A549 (cell line): ENCODE measurements around the gene FMNL2. TPM values are rescaled to one million over a fixed set of nuclear protein-coding genes. Genes with fewer than 3 reads are reported as not detected.
A peak's percentile ranks its signal among the peaks of the same experiment; 100 is the strongest.

Experiments used
- ATAC-seq, 2 experiments: fragments of 200-7000 bp in 1 of 2; fragments of >200 bp in 1 of 2; cut with Nextera tagmentation in 1 of 2; cut with Tn5 transposase in 1 of 2; 3 replicates each; pipeline versions ENCODE4 v1.8.0 to v1.9.1; 2018 to 2020; ENCODE audit warnings: mild to moderate bottlenecking in 1 of 2, moderate library complexity in 1 of 2
- CTCF ChIA-PET: fragments of 300-600 bp; sonication (Branson Sonifier 250); formaldehyde crosslinking; extraction: SDS; loops from one replicate; lab custom pipeline; 2021; ENCODE audit warnings: antibody characterized with exemption, inconsistent platforms; lab: Yijun Ruan, JAX
- POLR2A ChIA-PET: fragments of 350-600 bp; formaldehyde crosslinking; extraction: SDS; loops from one replicate; lab custom pipeline; 2021; ENCODE audit warnings: antibody characterized with exemption, inconsistent platforms; lab: Yijun Ruan, JAX
- DNase-seq, 2 experiments: peaks; one replicate each; pipeline versions ENCODE4 v3.0.0 to v3.0.0-alpha.2; 2011 to 2016; ENCODE audit warnings: low read depth in 1 of 2, low spot score in 1 of 2
- FAIRE-seq: peaks from 2 replicates; lab custom pipeline; 2011; peaks lifted over from hg19 to GRCh38; lab: Jason Lieb, UNC
- H3K27ac ChIP-seq, 2 experiments: fragments of >200 bp; sonication (Bioruptor Twin); formaldehyde crosslinking; 3 replicates each; pipeline ENCODE4 v1.5.1; 2016 to 2017
- H3K4me1 ChIP-seq: fragments of >200 bp; sonication (Bioruptor Twin); formaldehyde crosslinking; 3 replicates; pipeline ENCODE4 v1.6.1; 2016
- H3K4me2 ChIP-seq: fragments of >200 bp; sonication (Bioruptor Twin); formaldehyde crosslinking; 3 replicates; pipeline ENCODE4 v1.6.1; 2016
- H3K4me3 ChIP-seq: fragments of >200 bp; sonication (Bioruptor Twin); formaldehyde crosslinking; 3 replicates; pipeline ENCODE4 v1.5.1; 2016
- H3K9me3 ChIP-seq: fragments of >200 bp; sonication (Bioruptor Twin); formaldehyde crosslinking; 3 replicates; pipeline ENCODE4 v1.6.1; 2016
- BHLHE40 ChIP-seq: IDR thresholded peaks from 2 replicates; pipeline ENCODE4 v1.6.1; 2012; ENCODE audit warnings: low read depth, low read length, inconsistent platforms
- CBX2 ChIP-seq: fragments of 200-600 bp; sonication (generic); IDR thresholded peaks from 2 replicates; pipeline ENCODE4 v1.6.1; 2016; ENCODE audit warnings: low read depth, mild to moderate bottlenecking, borderline replicate concordance
- CHD2 ChIP-seq: fragments of 150-350 bp; IDR thresholded peaks from 2 replicates; pipeline ENCODE4 v1.6.1; 2014; ENCODE audit warnings: low read length; ENCODE audit not compliant: partially characterized antibody
- CTCF ChIP-seq: fragments of >200 bp; sonication (Bioruptor Twin); formaldehyde crosslinking; IDR thresholded peaks from 3 replicates; pipeline ENCODE4 v1.5.1; 2016
- ELK1 ChIP-seq: fragments of 150-350 bp; IDR thresholded peaks from 2 replicates; pipeline ENCODE4 v1.6.1; 2014; ENCODE audit warnings: low read depth, mild to moderate bottlenecking, low read length
- ESRRA ChIP-seq: fragments of 150-350 bp; IDR thresholded peaks from 2 replicates; pipeline ENCODE4 v1.6.1; 2014; ENCODE audit warnings: mild to moderate bottlenecking, low read length, borderline replicate concordance
- FOSL2 ChIP-seq, 2 experiments: fragments of 450-650 bp in 1 of 2; fragments of >200 bp in 1 of 2; sonication (Bioruptor Twin) in 1 of 2; formaldehyde crosslinking; IDR thresholded peaks; 2 replicates each; pipeline versions ENCODE4 v1.5.0 to v1.6.1; 2016 to 2020; ENCODE audit warnings: mild to moderate bottlenecking in 1 of 2, moderate library complexity in 1 of 2
- HDAC2 ChIP-seq: fragments of 200-600 bp; sonication (generic); IDR thresholded peaks from 2 replicates; pipeline ENCODE4 v1.6.1; 2016
- HEYL ChIP-seq: fragments of 250-450 bp; sonication (Bioruptor Pico); IDR thresholded peaks from 2 replicates; pipeline ENCODE4 v1.8.0; 2021; ENCODE audit warnings: mild to moderate bottlenecking, moderate library complexity
- HMGXB4 ChIP-seq: fragments of 250-450 bp; sonication (Bioruptor Pico); IDR thresholded peaks from 2 replicates; pipeline ENCODE4 v1.5.0; 2021; ENCODE audit warnings: mild to moderate bottlenecking, moderate library complexity, borderline replicate concordance
- MAFK ChIP-seq: fragments of 450-650 bp; IDR thresholded peaks from 2 replicates; pipeline ENCODE4 v1.6.1; 2014; ENCODE audit not compliant: partially characterized antibody
- PBX3 ChIP-seq: IDR thresholded peaks from 2 replicates; pipeline ENCODE4 v1.6.1; 2012
- POLR2A ChIP-seq: IDR thresholded peaks from 2 replicates; pipeline ENCODE4 v1.6.1; 2012; ENCODE audit warnings: mild to moderate bottlenecking, low read length
- SREBF2 ChIP-seq: fragments of 450-650 bp; IDR thresholded peaks from 2 replicates; pipeline ENCODE4 v1.6.1; 2014; ENCODE audit warnings: mild to moderate bottlenecking, moderate library complexity
- ZFP36 ChIP-seq: fragments of 450-650 bp; IDR thresholded peaks from 2 replicates; pipeline ENCODE4 v1.6.1; 2014; ENCODE audit warnings: borderline replicate concordance; ENCODE audit not compliant: partially characterized antibody
- WGBS: methylation state at CpG from one replicate; pipeline ENCODE4 v1.1.6; 2017; ENCODE audit errors: missing lambda C conversion rate; 5-methylcytosine and 5-hydroxymethylcytosine counted together
- polyA plus RNA-seq, 4 experiments: library from polyadenylated mRNA; depleted of rRNA in 3 of 4; stranded (reverse); fragments of >200 nt; fragmentation: RNase III in 1 of 4; extraction: RNeasy Plus Mini Kit Qiagen cat#74134 plus additional on column Dnase treatment in 1 of 4; gene quantifications; 2 replicates in 3 of 4; 3 replicates in 1 of 4; pipeline ENCODE4 v1.2.3, GENCODE V29; 2011 to 2017
- TF ChIP-seq, protein P1 (sequence below): fragments of >200 bp; sonication (Bioruptor Twin); formaldehyde crosslinking; IDR thresholded peaks from 3 replicates; pipeline ENCODE4 v1.6.1; 2016
- TF ChIP-seq, protein P2 (sequence below): fragments of 200-600 bp; sonication (generic); IDR thresholded peaks from 2 replicates; pipeline ENCODE4 v1.6.1; 2016; ENCODE audit warnings: antibody characterized with exemption, mild to moderate bottlenecking, moderate library complexity

Gene FMNL2
- polyA plus RNA-seq, 2 of the 4 experiments (the other 2 are of a cell fraction): 27.9 to 36.5 TPM

GRCh38 chr2:152454371-152454770 lies 119.4 kb downstream of the FMNL2 start (continued):
- TF ChIP-seq CTCF: no peak

DNA sequence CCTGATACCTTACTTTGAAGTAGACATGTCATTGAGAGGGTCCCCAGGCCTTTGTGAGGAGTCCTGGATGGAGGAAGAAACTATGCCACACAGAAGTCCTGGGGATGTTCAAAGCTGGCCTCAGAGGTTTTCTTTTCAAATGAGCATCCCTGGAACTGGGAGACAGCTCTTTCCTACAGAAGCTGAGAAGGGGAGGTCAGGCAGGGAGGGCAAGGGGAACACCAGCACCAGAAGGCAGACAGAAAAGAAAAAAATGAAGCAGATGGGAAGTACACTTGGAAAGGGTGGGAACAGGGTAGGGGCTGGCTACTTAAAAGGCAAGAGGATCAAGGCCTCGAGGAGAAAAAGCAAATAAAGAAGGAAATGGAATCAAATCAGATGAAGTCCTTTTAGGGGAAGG lies 120.0 kb downstream of the FMNL2 start:
- Histone ChIP-seq H3K9me3 (no peaks in the 10 kb centered on the region), H3K27ac (peak overlapping the region in 1 of 2 experiments; percentile 35; a peak in 2 of 6 replicates), H3K4me1 (peaks cover 18% of the 10 kb centered on the region), H3K4me3 (no peak overlapping the region), H3K4me2 (no peak overlapping the region)
- DNase-seq: no peak
- no peak for FAIRE-seq
- 81% methylated on average over 1 of the region's 1 CpG for WGBS
- ChIA-PET CTCF (interaction anchor here (1.0 to 2.0 kb wide), 4 partner anchors 9 to 80 kb away, joined by 3 to 5 read pairs (median 4); no protein-coding TSS in a partner anchor), POLR2A (interaction anchor here (1.6 kb wide), 1 partner anchor 9 kb away, joined by 5 read pairs; no protein-coding TSS in a partner anchor)
- TF ChIP-seq POLR2A (no peak), ZFP36 (no peak), MAFK (no peak), HDAC2 (no peak), HMGXB4 (no peak), ELK1 (no peak), PBX3 (no peak), CHD2 (no peak), HEYL (CRISPR knock-in tag) (no peak), SREBF2 (no peak), BHLHE40 (no peak), FOSL2 (IDR thresholded peaks at IDR 0.05) (no peak), FOSL2 (CRISPR knock-in tag; IDR thresholded peaks at IDR 0.05) (no peak), CBX2 (no peak), ESRRA (no peak)
- TF ChIP-seq, protein P1, sequence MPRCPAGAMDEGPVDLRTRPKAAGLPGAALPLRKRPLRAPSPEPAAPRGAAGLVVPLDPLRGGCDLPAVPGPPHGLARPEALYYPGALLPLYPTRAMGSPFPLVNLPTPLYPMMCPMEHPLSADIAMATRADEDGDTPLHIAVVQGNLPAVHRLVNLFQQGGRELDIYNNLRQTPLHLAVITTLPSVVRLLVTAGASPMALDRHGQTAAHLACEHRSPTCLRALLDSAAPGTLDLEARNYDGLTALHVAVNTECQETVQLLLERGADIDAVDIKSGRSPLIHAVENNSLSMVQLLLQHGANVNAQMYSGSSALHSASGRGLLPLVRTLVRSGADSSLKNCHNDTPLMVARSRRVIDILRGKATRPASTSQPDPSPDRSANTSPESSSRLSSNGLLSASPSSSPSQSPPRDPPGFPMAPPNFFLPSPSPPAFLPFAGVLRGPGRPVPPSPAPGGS: no peak
- TF ChIP-seq, protein P2, sequence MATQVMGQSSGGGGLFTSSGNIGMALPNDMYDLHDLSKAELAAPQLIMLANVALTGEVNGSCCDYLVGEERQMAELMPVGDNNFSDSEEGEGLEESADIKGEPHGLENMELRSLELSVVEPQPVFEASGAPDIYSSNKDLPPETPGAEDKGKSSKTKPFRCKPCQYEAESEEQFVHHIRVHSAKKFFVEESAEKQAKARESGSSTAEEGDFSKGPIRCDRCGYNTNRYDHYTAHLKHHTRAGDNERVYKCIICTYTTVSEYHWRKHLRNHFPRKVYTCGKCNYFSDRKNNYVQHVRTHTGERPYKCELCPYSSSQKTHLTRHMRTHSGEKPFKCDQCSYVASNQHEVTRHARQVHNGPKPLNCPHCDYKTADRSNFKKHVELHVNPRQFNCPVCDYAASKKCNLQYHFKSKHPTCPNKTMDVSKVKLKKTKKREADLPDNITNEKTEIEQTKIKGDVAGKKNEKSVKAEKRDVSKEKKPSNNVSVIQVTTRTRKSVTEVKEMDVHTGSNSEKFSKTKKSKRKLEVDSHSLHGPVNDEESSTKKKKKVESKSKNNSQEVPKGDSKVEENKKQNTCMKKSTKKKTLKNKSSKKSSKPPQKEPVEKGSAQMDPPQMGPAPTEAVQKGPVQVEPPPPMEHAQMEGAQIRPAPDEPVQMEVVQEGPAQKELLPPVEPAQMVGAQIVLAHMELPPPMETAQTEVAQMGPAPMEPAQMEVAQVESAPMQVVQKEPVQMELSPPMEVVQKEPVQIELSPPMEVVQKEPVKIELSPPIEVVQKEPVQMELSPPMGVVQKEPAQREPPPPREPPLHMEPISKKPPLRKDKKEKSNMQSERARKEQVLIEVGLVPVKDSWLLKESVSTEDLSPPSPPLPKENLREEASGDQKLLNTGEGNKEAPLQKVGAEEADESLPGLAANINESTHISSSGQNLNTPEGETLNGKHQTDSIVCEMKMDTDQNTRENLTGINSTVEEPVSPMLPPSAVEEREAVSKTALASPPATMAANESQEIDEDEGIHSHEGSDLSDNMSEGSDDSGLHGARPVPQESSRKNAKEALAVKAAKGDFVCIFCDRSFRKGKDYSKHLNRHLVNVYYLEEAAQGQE: no peak
- ATAC-seq: no peak
